K562 (cell line): ENCODE data around the gene AP3S1.

Source experiments
- BRF2 ChIP-seq: IDR thresholded peaks from 3 replicates; pipeline ENCODE4 v1.6.1; 2011; ENCODE audit warnings: borderline replicate concordance, mild to moderate bottlenecking; ENCODE audit not compliant: insufficient read length, insufficient read depth
- CEBPG ChIP-seq, 3 experiments: fragments of 200-800 bp in 1 of 3; sonication (Bioruptor generic) in 1 of 3; sonication (generic) in 1 of 3; formaldehyde crosslinking in 1 of 3; IDR thresholded peaks in 2 of 3; conservative IDR thresholded peaks in 1 of 3; 2 replicates each; pipeline versions ENCODE4 v1.6.1 to v1.8.0; 2016 to 2022; ENCODE audit warnings: missing compliant biosample characterization in 2 of 3, missing genetic modification characterization in 2 of 3, mild to moderate bottlenecking in 1 of 3, missing genetic modification reagents in 1 of 3
- FOXK1 ChIP-seq: sonication (generic); formaldehyde crosslinking; IDR thresholded peaks from 2 replicates; pipeline ENCODE4 v1.8.0; 2022; ENCODE audit warnings: missing genetic modification reagents, mild to moderate bottlenecking, borderline replicate concordance
- NFRKB ChIP-seq: fragments of 450-650 bp; IDR thresholded peaks from 2 replicates; pipeline ENCODE4 v1.6.1; 2016; ENCODE audit warnings: low read depth
- POLR3A ChIP-seq: IDR thresholded peaks from 2 replicates; pipeline ENCODE4 v1.6.1; 2011; ENCODE audit warnings: borderline replicate concordance, mild to moderate bottlenecking, moderate library complexity; ENCODE audit not compliant: insufficient read length, insufficient read depth; ENCODE audit errors: extremely low read depth
- SNAPC5 ChIP-seq: fragments of 250-450 bp; sonication (Bioruptor Pico); IDR thresholded peaks from 2 replicates; pipeline ENCODE4 v1.8.0; 2021; ENCODE audit warnings: moderate library complexity, mild to moderate bottlenecking, inconsistent platforms
- TCF7 ChIP-seq: sonication (generic); IDR thresholded peaks from 2 replicates; pipeline ENCODE4 v1.6.1; 2016; ENCODE audit warnings: antibody characterized with exemption, borderline replicate concordance
- ZNF121 ChIP-seq: sonication (generic); formaldehyde crosslinking; conservative IDR thresholded peaks from 2 replicates; pipeline ENCODE4 v1.8.0; 2022; ENCODE audit warnings: missing genetic modification reagents
- TF ChIP-seq, protein P1 (sequence below), 3 experiments: IDR thresholded peaks in 2 of 3; conservative IDR thresholded peaks in 1 of 3; 2 replicates each; pipeline ENCODE4 v1.5.1; 2011 to 2012; ENCODE audit warnings: low read length in 3 of 3, mild to moderate bottlenecking in 3 of 3, control low read depth in 2 of 3, improper control_type of control experiment in 1 of 3, inconsistent platforms in 1 of 3, low read depth in 1 of 3, mixed read lengths in 1 of 3, moderate library complexity in 1 of 3; ENCODE audit not compliant: insufficient read depth in 2 of 3

- TF ChIP-seq ZNF121 (CRISPR knock-in tag) (no peak), CEBPG (CRISPR knock-in tag; IDR thresholded peaks at IDR 0.05) (no peak), CEBPG (tag; conservative IDR thresholded peaks at IDR 0.05 in 1 of 2, IDR thresholded peaks at IDR 0.05 in 1 of 2) (no peak), TCF7 (no peak), BRF2 (no peak), NFRKB (no peak), FOXK1 (CRISPR knock-in tag) (no peak), SNAPC5 (CRISPR knock-in tag) (no peak), POLR3A (no peak)
- TF ChIP-seq, protein P1, sequence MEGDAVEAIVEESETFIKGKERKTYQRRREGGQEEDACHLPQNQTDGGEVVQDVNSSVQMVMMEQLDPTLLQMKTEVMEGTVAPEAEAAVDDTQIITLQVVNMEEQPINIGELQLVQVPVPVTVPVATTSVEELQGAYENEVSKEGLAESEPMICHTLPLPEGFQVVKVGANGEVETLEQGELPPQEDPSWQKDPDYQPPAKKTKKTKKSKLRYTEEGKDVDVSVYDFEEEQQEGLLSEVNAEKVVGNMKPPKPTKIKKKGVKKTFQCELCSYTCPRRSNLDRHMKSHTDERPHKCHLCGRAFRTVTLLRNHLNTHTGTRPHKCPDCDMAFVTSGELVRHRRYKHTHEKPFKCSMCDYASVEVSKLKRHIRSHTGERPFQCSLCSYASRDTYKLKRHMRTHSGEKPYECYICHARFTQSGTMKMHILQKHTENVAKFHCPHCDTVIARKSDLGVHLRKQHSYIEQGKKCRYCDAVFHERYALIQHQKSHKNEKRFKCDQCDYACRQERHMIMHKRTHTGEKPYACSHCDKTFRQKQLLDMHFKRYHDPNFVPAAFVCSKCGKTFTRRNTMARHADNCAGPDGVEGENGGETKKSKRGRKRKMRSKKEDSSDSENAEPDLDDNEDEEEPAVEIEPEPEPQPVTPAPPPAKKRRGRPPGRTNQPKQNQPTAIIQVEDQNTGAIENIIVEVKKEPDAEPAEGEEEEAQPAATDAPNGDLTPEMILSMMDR (IDR thresholded peaks at IDR 0.05 in 2 of 3, conservative IDR thresholded peaks at IDR 0.05 in 1 of 3; ENCODE audit: insufficient read depth in 2 of 3, low read depth in 1 of 3, low read length in 3 of 3), result no peak
These were observed 25.3 kb upstream of the AP3S1 start, which contains the start of gene CDO1 for GRCh38 chr5:115816226-115817081.
